GM12864 (cell line): ENCODE results near the gene LIN9.

Experiments
- DNase-seq: peaks from one replicate; pipeline ENCODE4 v3.0.0-alpha.2; 2011; ENCODE audit warnings: low read depth
- H3K4me3 ChIP-seq: 2 replicates; pipeline ENCODE4 v1.5.1; 2011; ENCODE audit warnings: mild to moderate bottlenecking, low read depth, low read length, control low read depth
- CTCF ChIP-seq: IDR thresholded peaks from 2 replicates; pipeline ENCODE4 v1.5.1; 2011; ENCODE audit warnings: low read depth, mild to moderate bottlenecking, moderate library complexity, low read length, control low read depth, inconsistent platforms; ENCODE audit errors: missing control alignments

The LIN9 gene

GRCh38 chr1:226195144-226195543 is 113.8 kb downstream of the LIN9 start:
- no peak overlapping the region for H3K4me3 ChIP-seq
- no peak for DNase-seq
- no peak for TF ChIP-seq CTCF

- no peak for DNase-seq
- H3K4me3 ChIP-seq, result peak overlapping the region; percentile 93; the same call in 1 of the 2 replicates
These were observed 121.6 kb downstream of the LIN9 start for GRCh38 chr1:226187380-226187779.

DNA sequence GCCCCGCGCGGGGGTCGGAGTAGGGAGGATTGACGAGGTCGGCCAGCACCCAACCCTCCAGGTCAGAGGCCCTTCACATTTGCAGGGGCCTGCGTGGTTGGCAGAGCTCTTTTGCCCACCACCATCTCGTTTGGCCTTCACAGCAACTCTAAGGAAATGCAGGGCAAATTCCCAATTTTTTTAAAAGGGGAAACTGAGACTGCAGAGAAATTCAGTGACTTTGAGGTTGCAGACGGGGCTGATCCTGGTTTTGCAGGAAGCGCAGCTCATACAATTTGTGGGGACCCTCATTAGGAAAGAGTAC is 122.0 kb downstream of the LIN9 start:
- H3K4me3 ChIP-seq, result peak overlapping the region; percentile 93
- DNase-seq, result no peak
- no peak for TF ChIP-seq CTCF

More at GRCh38 chr1:226187380-226187779, 121.6 kb downstream of the LIN9 start:
- TF ChIP-seq CTCF, result no peak

- peak; percentile 12 for TF ChIP-seq CTCF
- DNase-seq, result peak; percentile 65
- peak within 1 kb of the TSS; percentile 93 for H3K4me3 ChIP-seq
These were observed 122.6 kb downstream of the LIN9 start, which contains the start of gene ACBD3 for GRCh38 chr1:226186124-226187018. Gene ACBD3 (minus strand): TSS chr1:226186741. CDS start chr1:226186675, 66 bp downstream.

DNA sequence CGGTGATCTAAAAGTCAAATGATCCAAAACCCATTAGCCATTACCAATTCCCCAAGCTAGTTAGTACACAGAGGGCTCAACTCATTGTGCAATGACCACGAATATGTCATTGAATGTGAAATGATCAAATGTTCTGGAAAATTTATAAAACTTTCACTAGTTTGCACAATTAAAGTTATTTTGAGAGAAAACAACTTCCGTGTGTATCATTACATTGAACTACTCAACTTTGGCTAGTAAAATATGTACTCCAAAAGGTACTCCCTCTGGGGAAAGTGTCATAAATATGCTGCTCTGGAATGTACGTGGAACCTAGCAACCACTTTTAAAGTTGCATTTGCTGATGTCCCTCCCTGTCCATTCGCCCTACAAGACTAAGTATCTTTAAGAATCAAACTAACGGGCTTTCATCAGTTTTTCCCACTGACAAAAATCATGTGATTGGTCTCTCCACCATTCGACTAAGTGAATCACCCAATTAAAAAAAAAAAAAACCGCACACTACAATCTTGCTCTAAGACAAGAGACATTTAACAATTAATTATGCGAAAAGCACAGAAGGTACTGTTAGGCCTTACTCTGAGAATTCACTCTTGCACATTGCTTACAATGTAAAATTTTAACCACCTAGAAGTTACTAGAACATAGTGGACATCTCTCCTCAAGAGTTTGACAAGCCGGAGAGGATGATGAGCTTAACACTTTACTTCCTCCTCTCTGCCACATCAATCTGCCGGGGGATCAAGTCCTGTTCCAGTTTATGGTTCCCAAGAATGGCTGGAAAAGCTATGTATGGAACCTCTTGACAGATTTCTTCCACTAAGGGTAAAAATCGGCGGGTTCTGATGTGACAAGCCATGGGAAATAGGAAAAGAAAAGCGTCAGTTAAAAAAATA is 123.6 kb downstream of the LIN9 start:
- peak overlapping the region; percentile 93 for H3K4me3 ChIP-seq
- no peak for TF ChIP-seq CTCF
- no peak for DNase-seq

GRCh38 chr1:226181996-226182714 is 126.8 kb downstream of the LIN9 start:
- TF ChIP-seq CTCF, result peak; percentile 41
- H3K4me3 ChIP-seq, result peak overlapping the region; percentile 16
- DNase-seq, result no peak
